Right ventricle myocardium superior (tissue), 1 donor: ENCODE results near the gene TAC4. TPM values are rescaled to one million over a fixed set of nuclear protein-coding genes. Genes with fewer than 3 reads are reported as not detected.

Experiments used
- ATAC-seq: fragments of 200-7000 bp; cut with Tn5 transposase; one replicate; pipeline ENCODE4 v1.9.1; 2020; ENCODE audit warnings: mild to moderate bottlenecking; ENCODE audit not compliant: poor library complexity
- DNase-seq: peaks from one replicate; pipeline ENCODE4 v3.0.0-alpha.2; 2020
- intact Hi-C: fragments of 100-400 bp; cut with DNase I; formaldehyde crosslinking; loops from one replicate; pipeline ENCODE4 v1.11.2; 2022
- long read RNA-seq: library from polyadenylated mRNA; unstranded; transcript quantifications from one replicate; pipeline ENCODE4 v2.0.0, GENCODE V29; 2021
- total RNA-seq: library from RNA; stranded (reverse); fragmentation: NEBNext Ultra II Directional; extraction: Animal tissue kit (Norgen Biotek cat#: 25700); gene quantifications from one replicate; pipeline ENCODE4 v1.2.1, GENCODE V29; 2021
- donor health status: DM: no; HTN: yes; CAD: no; lungs with severe emphysema.

Gene TAC4
- total RNA-seq = not detected
- long read RNA-seq = 0 reads

GRCh38 chr17:49848019-49848473 is at the start of gene TAC4:
Gene TAC4, minus strand, starts transcription at chr17:49848069. Its CDS starts 52 bp downstream, at chr17:49848017.
- intact Hi-C loops = loop anchor here (10.0 kb wide), 1 partner anchor 53 kb away; no protein-coding TSS in a partner anchor
- ATAC-seq = no peak
- DNase-seq = no peak

DNA sequence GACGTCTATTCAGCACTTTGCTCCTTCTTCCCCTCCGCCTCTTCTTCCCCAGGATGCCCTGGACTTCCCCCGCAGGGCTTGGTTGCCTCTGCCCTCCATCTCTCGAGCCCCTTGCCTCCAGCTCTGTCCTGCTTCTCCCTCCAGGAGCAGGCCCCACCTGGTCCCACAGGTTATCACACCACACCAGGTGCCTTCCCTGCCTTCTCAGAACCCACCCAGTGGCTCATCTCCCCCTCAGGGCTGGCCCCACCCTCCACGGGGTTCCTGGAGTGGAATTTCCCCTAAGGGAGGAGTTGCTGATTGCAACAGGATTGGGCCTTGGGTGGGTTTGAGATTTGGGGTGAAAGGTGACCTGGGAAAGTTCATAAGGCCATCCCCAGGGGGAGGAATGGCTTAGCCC is 49.0 kb upstream of the TAC4 start:
- intact Hi-C loops = no loop called here
- DNase-seq (no peak), ATAC-seq (no peak)

- ATAC-seq (no peak), DNase-seq (no peak)
- intact Hi-C loops = no loop called here
Observed at GRCh38 chr17:49896222-49896621, 48.4 kb upstream of the TAC4 start.

DNA sequence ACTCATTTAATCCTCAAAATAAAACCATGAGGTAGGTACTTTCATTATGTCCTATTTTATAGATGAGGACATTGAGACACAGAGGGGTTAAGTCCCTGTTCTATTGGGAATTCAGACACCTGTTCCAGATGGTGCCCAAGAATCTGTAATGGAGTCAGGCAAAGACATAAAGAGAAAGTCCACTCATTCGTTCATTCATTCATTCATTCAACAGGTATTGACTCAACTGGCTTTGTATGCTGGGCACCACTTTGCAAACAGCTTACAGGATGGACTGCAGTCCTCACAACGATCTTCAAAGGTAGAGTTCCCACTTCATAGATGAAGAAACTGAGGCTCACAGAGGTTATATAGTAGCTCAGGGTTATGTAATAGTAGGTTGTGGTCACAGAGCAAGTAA is 47.9 kb upstream of the TAC4 start:
- intact Hi-C loops = no loop called here
- no peak for DNase-seq
- no peak for ATAC-seq

DNA sequence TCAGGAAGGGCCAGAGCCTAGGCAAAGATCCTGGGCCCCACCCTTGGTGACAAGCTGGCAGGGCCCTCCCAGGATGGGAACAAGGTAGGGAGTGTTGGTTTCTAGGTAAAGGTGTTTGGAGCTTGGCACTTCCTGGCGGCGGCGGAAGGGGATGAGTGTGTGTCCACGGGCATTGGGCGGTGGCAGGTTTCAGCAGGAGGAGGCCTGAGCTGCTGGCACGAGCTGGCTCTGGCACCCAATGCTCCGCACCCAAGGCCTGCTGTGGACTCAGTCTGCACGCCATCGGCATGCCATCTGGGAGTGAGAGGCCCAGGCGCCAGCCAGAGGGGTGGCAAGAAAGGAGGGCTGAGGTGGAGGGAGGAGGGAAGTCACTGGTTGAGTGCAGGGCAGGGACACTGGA is 46.9 kb upstream of the TAC4 start:
- intact Hi-C loops = no loop called here
- no peak for DNase-seq
- ATAC-seq = no peak

- intact Hi-C loops = no loop called here
Observed at GRCh38 chr17:49891694-49892389, 44.0 kb upstream of the TAC4 start.

GRCh38 chr17:49891271-49891670 is 43.4 kb upstream of the TAC4 start:
- ATAC-seq (no peak), DNase-seq (no peak)
- intact Hi-C loops = no loop called here

More at GRCh38 chr17:49891694-49892389, 44.0 kb upstream of the TAC4 start:
- DNase-seq (no peak), ATAC-seq (no peak)

- no peak for ATAC-seq
- DNase-seq = no peak
- intact Hi-C loops = no loop called here
Observed at GRCh38 chr17:49890852-49891251, 43.0 kb upstream of the TAC4 start.

DNA sequence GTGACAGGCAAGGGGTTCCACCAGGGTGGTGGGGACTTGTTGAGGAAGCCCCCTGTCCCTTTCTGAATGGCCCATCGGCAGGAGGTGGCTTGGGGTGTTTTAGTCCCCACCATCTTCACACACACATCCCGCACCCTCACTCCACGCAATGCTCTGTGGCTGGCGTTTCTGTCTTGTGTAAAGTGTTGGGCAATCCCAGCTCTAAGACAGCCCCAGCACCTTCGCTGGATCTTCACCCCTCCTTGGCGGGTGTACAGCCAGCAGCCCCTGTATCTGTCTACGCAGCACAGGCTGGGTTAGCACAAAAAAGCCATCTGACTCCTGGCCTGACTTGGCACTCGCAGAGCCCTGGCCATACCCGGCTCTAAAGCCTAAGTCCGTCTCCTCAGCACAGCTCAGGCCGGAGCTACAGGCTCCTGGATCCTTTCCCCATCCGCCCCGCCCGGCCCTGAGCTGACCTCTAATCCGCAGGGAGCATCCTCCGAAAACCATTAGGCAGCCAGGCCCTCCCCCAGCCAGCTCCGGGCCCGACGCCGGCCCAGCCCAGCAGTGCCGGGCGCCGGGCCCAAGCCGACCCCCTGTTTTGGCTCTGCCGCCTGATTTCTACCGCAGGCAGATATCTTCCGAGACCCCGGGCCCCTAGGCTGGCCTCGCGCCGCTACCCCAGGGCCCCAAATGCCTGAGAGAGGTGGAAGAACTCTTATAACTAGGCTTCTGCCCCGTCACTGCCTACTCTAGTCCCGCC is 42.4 kb upstream of the TAC4 start:
- ATAC-seq (peak; percentile 76), DNase-seq (peak; percentile 61)
- intact Hi-C loops = no loop called here

DNA sequence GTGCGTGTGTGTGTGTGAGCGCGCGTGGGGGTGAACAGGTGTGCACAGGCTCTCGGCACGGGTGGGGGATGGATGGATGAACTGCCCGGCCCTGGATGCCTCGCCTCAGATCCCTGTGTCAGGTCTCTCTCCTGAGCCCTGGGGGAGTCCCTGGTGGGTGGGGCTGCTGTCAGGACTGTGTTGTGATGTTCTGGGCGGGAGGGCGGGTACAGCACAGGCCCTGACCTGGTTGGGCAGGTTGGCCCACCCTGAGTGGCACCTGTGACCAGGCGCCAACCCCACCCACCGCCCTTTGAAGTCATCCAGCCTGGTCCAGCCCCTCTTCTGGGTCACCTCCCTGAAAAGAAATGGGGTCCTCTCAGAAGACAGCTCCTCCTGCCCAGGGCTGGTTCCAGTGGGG is 41.6 kb upstream of the TAC4 start:
- ATAC-seq (no peak), DNase-seq (no peak)
- intact Hi-C loops = no loop called here

DNA sequence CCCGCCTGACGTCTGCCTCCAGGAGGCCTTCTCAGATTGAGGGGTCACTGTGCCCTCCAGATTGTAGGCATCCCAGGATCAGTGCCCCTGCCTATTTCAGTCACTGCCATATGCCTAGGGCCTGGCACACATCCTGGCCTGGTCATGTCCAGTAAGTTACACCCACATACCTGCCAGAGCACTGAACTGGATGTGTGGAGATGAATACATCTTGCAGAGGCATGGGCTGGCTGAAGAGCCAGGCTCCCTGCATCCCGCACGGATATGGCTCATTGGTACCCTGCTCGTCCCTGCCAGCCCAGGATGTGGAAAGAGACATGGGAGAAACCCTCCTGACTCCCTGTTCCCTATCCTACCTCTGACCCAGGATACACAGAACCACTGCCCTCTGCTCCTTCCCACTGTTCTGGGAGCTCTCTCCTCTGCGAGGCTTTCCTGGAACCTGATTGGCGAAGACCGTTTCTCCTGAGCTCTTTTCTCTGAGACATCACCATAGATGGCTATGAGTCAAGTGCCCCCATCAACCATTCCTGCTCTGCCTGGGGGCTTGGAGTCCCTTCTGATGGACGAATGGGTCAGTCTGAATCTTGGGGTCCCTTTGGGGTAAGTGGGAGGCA is 40.0 kb upstream of the TAC4 start:
- ATAC-seq = no peak
- intact Hi-C loops = no loop called here
- no peak for DNase-seq

GRCh38 chr17:49887086-49887743 is 39.3 kb upstream of the TAC4 start:
- DNase-seq (no peak), ATAC-seq (no peak)
- intact Hi-C loops = no loop called here

DNA sequence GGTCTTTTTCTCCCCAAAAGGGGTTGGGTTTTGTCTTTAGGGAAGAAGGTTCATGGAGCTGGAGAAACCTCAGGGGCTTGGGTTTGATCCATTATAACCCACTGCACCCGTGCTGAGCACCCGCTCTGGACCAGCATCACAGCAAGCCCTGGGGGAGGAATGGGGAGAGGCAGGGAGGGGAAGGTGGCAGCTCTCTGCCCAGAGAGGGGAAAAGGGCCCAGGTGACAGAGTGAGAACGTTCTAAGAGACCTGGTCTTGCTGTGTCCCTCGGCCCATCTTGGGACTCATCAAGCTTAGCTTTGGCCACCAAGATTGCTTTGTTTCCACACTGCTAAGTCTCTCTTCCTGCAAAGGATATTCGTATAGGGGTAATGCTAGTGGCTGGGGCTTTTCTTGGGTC is 38.2 kb upstream of the TAC4 start:
- ATAC-seq (no peak), DNase-seq (no peak)
- intact Hi-C loops = no loop called here

DNA sequence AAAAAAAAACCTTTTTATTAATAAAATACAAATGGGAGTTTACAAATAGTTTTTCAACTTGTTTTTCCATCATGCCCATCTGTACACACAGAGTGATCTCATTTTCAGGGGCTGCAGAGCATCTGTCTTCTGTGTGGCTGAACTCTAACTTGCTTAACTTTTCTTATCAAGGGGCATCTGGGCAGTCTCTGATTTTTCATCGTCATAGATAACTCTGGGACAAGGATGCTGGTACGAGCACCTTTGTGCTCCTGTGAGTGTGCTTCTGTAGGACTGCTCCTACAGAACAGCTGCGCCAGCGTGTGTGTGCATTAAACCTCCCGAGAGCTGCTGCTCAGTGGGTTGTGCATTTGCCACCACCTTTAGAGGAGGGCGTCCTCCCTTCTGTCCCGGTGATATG is 34.6 kb upstream of the TAC4 start:
- no peak for ATAC-seq
- no peak for DNase-seq
- intact Hi-C loops = loop anchor here (5.0 kb wide), 1 partner anchor 115 kb away; the partner anchor contains the start of gene DLX3

DNA sequence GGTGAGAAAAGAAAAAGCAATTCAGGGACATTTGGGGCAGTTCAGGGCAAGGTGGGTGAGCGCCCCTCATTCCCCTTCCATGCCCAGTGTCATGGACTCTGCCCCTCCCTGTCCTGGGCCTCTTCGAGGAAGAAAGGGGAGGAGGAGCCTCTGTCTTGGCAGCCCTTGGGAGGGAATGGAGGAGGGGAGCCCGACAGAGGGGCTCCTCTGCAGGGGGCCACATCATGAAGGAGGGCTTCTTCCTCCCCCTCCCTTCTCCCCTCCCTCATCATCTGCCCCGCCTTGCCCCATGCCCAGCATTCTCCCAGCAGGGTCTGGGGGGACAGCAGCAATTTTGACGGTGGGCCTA is 33.2 kb upstream of the TAC4 start:
- intact Hi-C loops = loop anchor here (5.0 kb wide), 1 partner anchor 116 kb away; the partner anchor contains the start of gene DLX3
- ATAC-seq = no peak
- DNase-seq = no peak

GRCh38 chr17:49880291-49881053 is 32.6 kb upstream of the TAC4 start:
- intact Hi-C loops = loop anchor here (5.0 kb wide), 1 partner anchor 117 kb away; the partner anchor contains the start of gene DLX3

DNA sequence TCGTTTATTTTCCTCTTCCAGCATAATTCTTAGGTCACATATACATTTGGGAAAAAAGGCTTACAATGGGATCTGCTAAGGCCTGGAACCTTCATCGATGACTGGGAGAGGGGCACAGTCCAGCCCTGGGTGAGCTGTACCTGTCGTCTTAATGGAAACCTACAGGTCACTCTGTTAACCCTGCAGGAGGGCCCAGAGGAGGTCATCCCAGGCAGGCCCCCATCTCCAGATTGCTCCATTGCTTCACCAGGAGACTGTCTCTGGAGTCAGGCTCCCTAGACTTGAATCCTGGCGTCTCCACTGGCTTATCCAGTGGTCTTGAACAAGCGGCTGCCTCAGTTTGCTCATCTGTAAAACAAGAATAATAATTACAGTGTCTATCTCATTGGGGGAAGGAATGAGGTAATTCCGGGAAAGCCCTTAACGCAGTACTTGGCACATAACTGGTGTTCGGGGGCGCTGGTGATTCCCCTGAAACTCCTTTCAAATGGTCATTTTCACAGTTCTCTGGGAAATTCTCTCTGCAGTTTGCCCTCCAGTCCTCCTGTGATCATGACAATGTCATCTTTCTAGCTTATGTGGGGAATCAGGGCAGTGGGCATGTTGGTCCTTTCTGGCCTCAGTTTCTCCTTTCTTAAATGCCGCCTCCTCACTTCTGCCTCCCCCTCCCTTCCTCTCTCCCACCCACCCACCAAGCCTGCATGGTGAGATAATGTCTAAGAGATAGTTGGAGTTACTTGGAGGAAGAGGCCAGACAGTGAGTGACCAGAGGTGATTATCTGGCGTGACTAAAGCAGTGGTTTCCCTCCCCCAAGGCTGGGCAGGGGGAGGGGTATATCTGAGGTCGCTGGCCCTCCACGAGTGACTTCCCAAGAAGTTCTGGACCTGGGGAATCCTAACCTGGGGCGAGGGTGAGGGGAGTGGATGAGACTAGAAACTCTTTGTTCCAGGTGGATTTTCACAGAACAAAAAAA is 31.3 kb upstream of the TAC4 start:
- ATAC-seq = no peak
- intact Hi-C loops = no loop called here
- no peak for DNase-seq

More at GRCh38 chr17:49880291-49881053, 32.6 kb upstream of the TAC4 start:
- DNase-seq (peak; percentile 83), ATAC-seq (peak; percentile 98)
